OCI-LY1 (cell line): ENCODE results near the gene CYGB.

Experiments used
- EZH2 ChIP-seq: fragments of 200-600 bp; sonication (generic), shearing (Covaris generic); IDR thresholded peaks from 2 replicates; pipeline ENCODE4 v1.8.0; 2017; ENCODE audit warnings: borderline replicate concordance, mixed run types, mild to moderate bottlenecking, antibody characterized with exemption, low read length, moderate library complexity, mixed read lengths
- TF ChIP-seq, protein P1 (sequence below): fragments of 200-600 bp; sonication (generic), shearing (Covaris generic); IDR thresholded peaks from 2 replicates; pipeline ENCODE4 v1.5.1; 2017; ENCODE audit warnings: mild to moderate bottlenecking, antibody characterized with exemption, low read length, moderate library complexity, mixed read lengths

DNA sequence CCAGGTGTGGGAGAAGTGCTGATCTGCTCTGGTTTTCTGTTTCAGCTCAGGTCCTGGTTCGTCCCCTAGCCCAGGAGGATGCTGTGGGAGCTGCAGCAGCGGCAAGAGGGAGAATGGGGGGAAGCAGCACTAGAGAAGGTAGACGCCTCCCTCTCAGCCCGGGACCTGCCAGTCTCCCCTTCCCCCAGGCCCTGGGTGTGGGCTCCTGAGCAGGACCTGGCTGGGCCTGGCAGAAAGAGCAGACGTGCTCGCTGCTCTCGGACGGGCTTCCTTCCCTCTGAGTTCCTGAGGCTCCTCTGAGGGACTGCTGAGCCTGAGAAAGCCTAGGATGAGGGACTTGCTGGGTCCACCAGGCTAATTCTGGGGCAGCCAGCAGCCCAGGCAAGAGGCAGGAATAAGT, 5.5 kb upstream of the CYGB start:
- TF ChIP-seq, protein P1, sequence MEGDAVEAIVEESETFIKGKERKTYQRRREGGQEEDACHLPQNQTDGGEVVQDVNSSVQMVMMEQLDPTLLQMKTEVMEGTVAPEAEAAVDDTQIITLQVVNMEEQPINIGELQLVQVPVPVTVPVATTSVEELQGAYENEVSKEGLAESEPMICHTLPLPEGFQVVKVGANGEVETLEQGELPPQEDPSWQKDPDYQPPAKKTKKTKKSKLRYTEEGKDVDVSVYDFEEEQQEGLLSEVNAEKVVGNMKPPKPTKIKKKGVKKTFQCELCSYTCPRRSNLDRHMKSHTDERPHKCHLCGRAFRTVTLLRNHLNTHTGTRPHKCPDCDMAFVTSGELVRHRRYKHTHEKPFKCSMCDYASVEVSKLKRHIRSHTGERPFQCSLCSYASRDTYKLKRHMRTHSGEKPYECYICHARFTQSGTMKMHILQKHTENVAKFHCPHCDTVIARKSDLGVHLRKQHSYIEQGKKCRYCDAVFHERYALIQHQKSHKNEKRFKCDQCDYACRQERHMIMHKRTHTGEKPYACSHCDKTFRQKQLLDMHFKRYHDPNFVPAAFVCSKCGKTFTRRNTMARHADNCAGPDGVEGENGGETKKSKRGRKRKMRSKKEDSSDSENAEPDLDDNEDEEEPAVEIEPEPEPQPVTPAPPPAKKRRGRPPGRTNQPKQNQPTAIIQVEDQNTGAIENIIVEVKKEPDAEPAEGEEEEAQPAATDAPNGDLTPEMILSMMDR: no peak
- TF ChIP-seq EZH2: no peak
